Suppressor macrophage treated with lipopolysaccharide for 1 hour (primary cell): ENCODE data around the gene CEP192.

Experiments used
- DNase-seq, 3 donors: peaks; one replicate each; pipeline ENCODE4 v3.0.0-alpha.2; 2020 to 2022

Gene CEP192

DNA sequence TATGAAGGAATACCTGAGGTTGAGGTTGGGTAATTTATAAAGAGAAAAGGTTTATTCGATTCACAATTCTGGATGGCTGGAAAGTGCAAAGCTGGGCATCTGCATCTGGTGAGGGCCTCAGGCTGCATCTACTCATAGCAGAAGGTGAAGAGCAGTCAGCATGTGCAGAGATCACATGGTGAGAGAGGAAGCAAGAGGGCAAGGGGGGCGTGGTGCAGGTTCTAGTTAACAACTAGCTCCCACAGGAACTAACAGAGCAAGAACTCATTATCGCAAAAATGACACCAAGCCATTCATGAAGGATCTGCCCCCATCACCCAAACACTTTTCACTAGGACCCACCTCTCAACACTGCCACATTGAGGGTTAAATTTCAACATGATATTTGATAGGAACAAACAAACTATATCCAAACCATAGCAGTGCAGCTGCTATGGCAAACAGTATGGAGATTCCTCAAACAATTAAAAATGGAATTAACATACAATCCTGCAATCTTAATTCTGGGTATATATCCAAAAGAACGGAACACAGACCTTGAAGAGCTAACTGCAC lies 154.6 kb downstream of the CEP192 start:
- DNase-seq, result no peak

- DNase-seq, result peak; percentile 50 to 62 (median 60)
Measured at GRCh38 chr18:13147130-13147529, 156.0 kb downstream of the CEP192 start.

- DNase-seq, result no peak
Measured at GRCh38 chr18:13151656-13152055, 160.5 kb downstream of the CEP192 start.

DNA sequence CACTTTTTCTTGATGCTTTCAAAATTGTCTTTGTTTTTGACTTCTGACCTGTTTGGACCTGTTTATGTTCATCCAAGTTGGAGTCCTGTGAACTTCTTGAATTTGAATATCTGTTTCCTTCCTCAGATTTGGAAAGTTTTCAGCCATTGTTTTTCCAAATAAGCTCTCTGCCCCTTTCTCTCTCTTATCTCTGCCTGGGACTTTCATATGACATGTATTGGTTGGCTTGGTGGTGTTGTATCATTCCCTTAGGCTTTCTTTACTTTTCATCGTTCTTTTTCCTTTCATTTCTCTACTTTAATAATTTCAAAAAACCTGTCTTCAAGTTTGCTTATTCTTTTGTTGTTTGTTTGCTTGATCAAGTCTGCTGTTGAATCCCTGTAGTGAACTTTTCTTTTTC lies 167.3 kb downstream of the CEP192 start:
- no peak for DNase-seq

- peak; percentile 80 to 88 (median 82) for DNase-seq
Measured at GRCh38 chr18:13159579-13159978, 168.4 kb downstream of the CEP192 start.

GRCh38 chr18:13161276-13161899 lies 170.2 kb downstream of the CEP192 start:
- DNase-seq, result no peak

DNA sequence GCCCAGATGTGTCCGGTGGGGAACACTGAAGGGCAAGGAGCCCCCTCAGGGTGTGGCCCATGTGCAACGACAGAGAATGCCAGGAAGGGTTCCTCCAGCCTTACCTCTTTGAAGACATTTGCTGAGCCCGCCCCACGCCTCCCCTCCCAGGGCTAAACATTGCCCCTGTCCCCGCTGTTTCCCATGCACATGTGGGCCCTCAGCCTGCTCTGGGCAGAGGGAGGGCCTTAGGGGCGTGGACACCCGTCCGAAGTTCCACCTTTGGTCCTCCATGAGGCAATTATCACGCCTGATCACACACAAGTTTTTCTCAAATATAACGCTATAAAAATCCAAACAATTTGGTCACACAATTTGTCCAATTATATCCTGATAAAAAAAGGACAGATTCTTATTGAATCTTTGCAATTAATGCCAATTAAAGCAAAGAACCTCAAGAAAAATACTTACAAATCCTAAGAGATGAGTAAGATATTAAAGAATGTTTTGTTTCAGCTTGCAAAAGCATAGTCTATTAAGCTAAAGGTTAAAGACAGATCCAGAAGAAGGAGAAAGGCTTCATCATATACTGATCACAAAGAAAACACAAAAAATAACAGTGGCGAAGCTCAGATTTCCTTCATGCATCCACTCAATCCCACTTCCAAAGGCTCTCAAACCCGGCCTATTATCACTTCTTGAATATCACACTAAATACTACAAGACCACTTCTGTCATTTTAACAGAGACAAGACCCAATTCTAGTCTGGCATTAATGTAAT lies 172.2 kb downstream of the CEP192 start:
- no peak for DNase-seq

DNA sequence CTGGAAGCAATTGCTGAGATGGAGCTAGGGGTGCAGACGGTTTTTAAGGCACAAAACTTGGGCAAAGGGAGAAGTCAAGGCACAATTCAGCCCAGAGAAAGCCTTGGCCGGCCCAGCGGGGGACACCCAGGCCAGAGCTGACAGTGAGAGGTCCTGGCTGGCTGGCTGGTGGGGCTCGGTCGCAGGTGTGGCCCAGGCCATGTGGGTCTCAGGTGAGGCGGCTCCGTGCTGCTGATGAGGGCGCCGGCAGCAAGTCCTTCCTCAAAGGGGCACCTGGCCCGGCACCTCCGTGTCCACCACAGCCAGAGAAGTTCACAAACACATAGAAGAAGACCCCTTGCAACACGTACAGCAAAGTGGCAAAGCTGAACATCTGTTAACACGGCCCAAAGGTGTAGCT lies 173.2 kb downstream of the CEP192 start:
- no peak for DNase-seq

- no peak for DNase-seq
Measured at GRCh38 chr18:13165636-13166423, 174.7 kb downstream of the CEP192 start.

GRCh38 chr18:13173578-13174145 lies 182.5 kb downstream of the CEP192 start:
- no peak for DNase-seq
